HepG2 (cell line): ENCODE results near the gene TUBG1. TPM values are rescaled to one million over a fixed set of nuclear protein-coding genes. Genes with fewer than 3 reads are reported as not detected.

Source experiments
- CCDC6 ChIP-seq: sonication (generic); formaldehyde crosslinking; IDR thresholded peaks from 2 replicates; pipeline ENCODE4 v1.8.1; 2022; ENCODE audit warnings: mild to moderate bottlenecking, missing genetic modification reagents, moderate library complexity
- CEBPG ChIP-seq: IDR thresholded peaks from 2 replicates; pipeline ENCODE4 v1.6.1; 2016
- GATAD2A ChIP-seq: IDR thresholded peaks from 2 replicates; pipeline ENCODE4 v1.6.1; 2016
- LCORL ChIP-seq, 2 experiments: fragments of 450-650 bp in 1 of 2; sonication (generic) in 1 of 2; formaldehyde crosslinking in 1 of 2; IDR thresholded peaks; 2 replicates each; pipeline versions ENCODE4 v1.5.0 to v1.6.1; 2017 to 2020; ENCODE audit warnings: antibody characterized with exemption in 1 of 2, missing genetic modification reagents in 1 of 2
- MAFK ChIP-seq, 2 experiments: IDR thresholded peaks in 1 of 2; conservative IDR thresholded peaks in 1 of 2; 2 replicates each; pipeline ENCODE4 v1.6.1; 2011; ENCODE audit warnings: improper control_type of control experiment in 2 of 2, low read length in 2 of 2
- MTF1 ChIP-seq: sonication (generic); formaldehyde crosslinking; IDR thresholded peaks from 2 replicates; pipeline ENCODE4 v1.5.0; 2020; ENCODE audit warnings: missing genetic modification reagents
- MYC ChIP-seq: sonication (generic); formaldehyde crosslinking; IDR thresholded peaks from 2 replicates; pipeline ENCODE4 v1.9.0; 2021; ENCODE audit warnings: missing genetic modification reagents, borderline replicate concordance
- PHB2 ChIP-seq: fragments of 450-650 bp; IDR thresholded peaks from 2 replicates; pipeline ENCODE4 v1.6.1; 2018; ENCODE audit not compliant: partially characterized antibody
- TEAD3 ChIP-seq: optimal IDR thresholded peaks from 2 replicates; pipeline ENCODE3; 2016; ENCODE audit warnings: borderline replicate concordance
- THAP11 ChIP-seq: IDR thresholded peaks from 2 replicates; pipeline ENCODE4 v1.6.1; 2016; ENCODE audit warnings: missing biosample characterization, missing genetic modification reagents
- TOE1 ChIP-seq: sonication (generic); formaldehyde crosslinking; IDR thresholded peaks from 2 replicates; pipeline ENCODE4 v1.4.0; 2020; ENCODE audit warnings: mild to moderate bottlenecking, missing genetic modification reagents
- ZNF230 ChIP-seq: sonication (generic); formaldehyde crosslinking; IDR thresholded peaks from 2 replicates; pipeline ENCODE4 v1.4.0; 2020; ENCODE audit warnings: mild to moderate bottlenecking, missing genetic modification reagents
- ZNF501 ChIP-seq: sonication (generic); formaldehyde crosslinking; IDR thresholded peaks from 2 replicates; pipeline ENCODE4 v1.5.1; 2020; ENCODE audit warnings: mild to moderate bottlenecking, moderate library complexity, missing genetic modification reagents
- ZNF530 ChIP-seq: sonication (generic); formaldehyde crosslinking; IDR thresholded peaks from 2 replicates; pipeline ENCODE4 v1.5.0; 2020; ENCODE audit warnings: low read depth, mild to moderate bottlenecking, missing genetic modification reagents
- ZNF552 ChIP-seq: sonication (generic); formaldehyde crosslinking; IDR thresholded peaks from 2 replicates; pipeline ENCODE4 v1.9.0; 2022; ENCODE audit warnings: missing genetic modification reagents, mild to moderate bottlenecking, borderline replicate concordance
- ZNF597 ChIP-seq: sonication (generic); formaldehyde crosslinking; IDR thresholded peaks from 2 replicates; pipeline ENCODE4 v1.5.0; 2020; ENCODE audit warnings: missing genetic modification reagents
- ZNF652 ChIP-seq: IDR thresholded peaks from 2 replicates; pipeline ENCODE4 v1.6.1; 2016; ENCODE audit warnings: low read depth, borderline replicate concordance
- ZNF792 ChIP-seq: IDR thresholded peaks from 2 replicates; pipeline ENCODE4 v1.6.1; 2016
- ZXDC ChIP-seq: sonication (generic); formaldehyde crosslinking; IDR thresholded peaks from 2 replicates; pipeline ENCODE4 v1.5.0; 2020; ENCODE audit warnings: mild to moderate bottlenecking, missing genetic modification reagents
- polyA plus RNA-seq, 8 experiments: library from polyadenylated mRNA; depleted of rRNA in 3 of 8; stranded (reverse) in 7 of 8; unstranded in 1 of 8; fragments of >200 nt; fragmentation: Illumina TruSeq in 4 of 8; extraction: Trizol in 4 of 8; gene quantifications; 2 replicates each; pipeline versions ENCODE4 v1.2.1 to v1.2.3, GENCODE V29; 2011 to 2016; ENCODE audit warnings: low read depth in 4 of 8, missing spikeins in 1 of 8, mixed read lengths in 1 of 8; ENCODE audit not compliant: insufficient read depth in 1 of 8
- total RNA-seq, 5 experiments: library from RNA; depleted of rRNA; stranded (reverse); fragments of >200 nt; fragmentation: Illumina TruSeq; extraction: Trizol; gene quantifications; 2 replicates each; pipeline ENCODE4 v1.2.3, GENCODE V29; 2016; ENCODE audit warnings: low read depth in 1 of 5
- TF ChIP-seq, protein P1 (sequence below): sonication (generic); formaldehyde crosslinking; IDR thresholded peaks from 2 replicates; pipeline ENCODE4 v1.5.1; 2020; ENCODE audit warnings: mild to moderate bottlenecking, missing genetic modification reagents, moderate library complexity

The TUBG1 gene
- total and polyA plus RNA-seq, 2 of the 13 experiments (the other 11 are each of a cell fraction or from before 2014, with no cell fraction given), result 74.1 to 137 TPM

DNA sequence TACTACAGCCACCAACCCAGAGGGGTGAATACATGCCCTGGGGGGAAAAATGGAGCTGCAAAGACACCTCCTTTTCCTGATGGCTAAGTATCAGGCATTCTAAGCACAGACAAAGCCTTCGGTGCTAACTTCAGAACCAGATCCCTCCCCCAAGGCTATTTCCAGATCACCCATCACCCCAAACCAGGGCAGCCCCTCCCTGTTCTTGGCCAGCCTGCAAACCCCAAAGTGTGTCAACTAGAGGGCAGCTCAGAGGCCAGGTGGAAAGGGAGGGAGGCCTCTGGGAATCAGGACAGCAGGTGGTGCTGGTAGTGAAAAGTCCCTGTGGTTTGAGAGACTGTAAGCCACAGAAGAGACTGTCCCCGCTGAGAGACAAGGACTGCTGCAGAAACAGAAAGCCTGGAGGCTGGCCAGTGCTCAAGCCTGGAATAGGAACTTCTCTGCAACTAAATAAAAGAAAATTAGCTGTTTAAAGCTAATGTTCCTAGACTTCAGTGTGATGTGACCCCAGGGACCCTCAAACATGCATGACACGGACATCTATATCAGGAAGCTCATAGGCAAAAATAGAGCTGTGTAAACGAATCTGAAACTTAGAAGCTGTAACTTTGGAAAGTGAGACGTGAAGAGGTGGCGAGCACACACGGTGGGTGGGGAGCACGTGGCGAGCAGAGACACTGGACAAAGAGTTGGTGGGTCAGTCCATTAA lies 9.1 kb downstream of the TUBG1 start (continued):
- TF ChIP-seq ZNF501, result peak; percentile 66; the same call in 1 of the 2 replicates
- TF ChIP-seq ZXDC (CRISPR knock-in tag), result no peak
- peak; percentile 68 for TF ChIP-seq GATAD2A (CRISPR knock-in tag)
- TF ChIP-seq ZNF652 (CRISPR knock-in tag), result peak; percentile 66
- 0 out of 2 replicates have a peak, but pooled peaks have one; percentile 75 for TF ChIP-seq CCDC6
- no peak for TF ChIP-seq ZNF230 (CRISPR knock-in tag)
- TF ChIP-seq MTF1 (CRISPR knock-in tag), result no peak
- no peak for TF ChIP-seq PHB2
- TF ChIP-seq TEAD3 (CRISPR knock-in tag), result peak; percentile 61
- TF ChIP-seq THAP11 (CRISPR knock-in tag), result peak; percentile 60; the same call in 1 of the 2 replicates
- TF ChIP-seq LCORL (IDR thresholded peaks at IDR 0.05), result no peak
- TF ChIP-seq LCORL (CRISPR knock-in tag; IDR thresholded peaks at IDR 0.05), result peak; percentile 89
- peak; percentile 22; the same call in 1 of the 2 replicates for TF ChIP-seq CEBPG (CRISPR knock-in tag)
- TF ChIP-seq, protein P1, sequence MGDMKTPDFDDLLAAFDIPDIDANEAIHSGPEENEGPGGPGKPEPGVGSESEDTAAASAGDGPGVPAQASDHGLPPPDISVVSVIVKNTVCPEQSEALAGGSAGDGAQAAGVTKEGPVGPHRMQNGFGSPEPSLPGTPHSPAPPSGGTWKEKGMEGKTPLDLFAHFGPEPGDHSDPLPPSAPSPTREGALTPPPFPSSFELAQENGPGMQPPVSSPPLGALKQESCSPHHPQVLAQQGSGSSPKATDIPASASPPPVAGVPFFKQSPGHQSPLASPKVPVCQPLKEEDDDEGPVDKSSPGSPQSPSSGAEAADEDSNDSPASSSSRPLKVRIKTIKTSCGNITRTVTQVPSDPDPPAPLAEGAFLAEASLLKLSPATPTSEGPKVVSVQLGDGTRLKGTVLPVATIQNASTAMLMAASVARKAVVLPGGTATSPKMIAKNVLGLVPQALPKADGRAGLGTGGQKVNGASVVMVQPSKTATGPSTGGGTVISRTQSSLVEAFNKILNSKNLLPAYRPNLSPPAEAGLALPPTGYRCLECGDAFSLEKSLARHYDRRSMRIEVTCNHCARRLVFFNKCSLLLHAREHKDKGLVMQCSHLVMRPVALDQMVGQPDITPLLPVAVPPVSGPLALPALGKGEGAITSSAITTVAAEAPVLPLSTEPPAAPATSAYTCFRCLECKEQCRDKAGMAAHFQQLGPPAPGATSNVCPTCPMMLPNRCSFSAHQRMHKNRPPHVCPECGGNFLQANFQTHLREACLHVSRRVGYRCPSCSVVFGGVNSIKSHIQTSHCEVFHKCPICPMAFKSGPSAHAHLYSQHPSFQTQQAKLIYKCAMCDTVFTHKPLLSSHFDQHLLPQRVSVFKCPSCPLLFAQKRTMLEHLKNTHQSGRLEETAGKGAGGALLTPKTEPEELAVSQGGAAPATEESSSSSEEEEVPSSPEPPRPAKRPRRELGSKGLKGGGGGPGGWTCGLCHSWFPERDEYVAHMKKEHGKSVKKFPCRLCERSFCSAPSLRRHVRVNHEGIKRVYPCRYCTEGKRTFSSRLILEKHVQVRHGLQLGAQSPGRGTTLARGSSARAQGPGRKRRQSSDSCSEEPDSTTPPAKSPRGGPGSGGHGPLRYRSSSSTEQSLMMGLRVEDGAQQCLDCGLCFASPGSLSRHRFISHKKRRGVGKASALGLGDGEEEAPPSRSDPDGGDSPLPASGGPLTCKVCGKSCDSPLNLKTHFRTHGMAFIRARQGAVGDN (CRISPR knock-in tag), result peak; percentile 47; the same call in 1 of the 2 replicates
- no peak for TF ChIP-seq ZNF597 (CRISPR knock-in tag)
- TF ChIP-seq TOE1 (CRISPR knock-in tag), result peak; percentile 57; the same call in 1 of the 2 replicates
- no peak for TF ChIP-seq MAFK (conservative IDR thresholded peaks at IDR 0.05 in 1 of 2, IDR thresholded peaks at IDR 0.05 in 1 of 2; ENCODE audit: low read length in 2 of 2)
- no peak for TF ChIP-seq ZNF530 (CRISPR knock-in tag)
- TF ChIP-seq MYC, result peak; percentile 61; the same call in 1 of the 2 replicates
- TF ChIP-seq ZNF552 (CRISPR knock-in tag), result no peak
- TF ChIP-seq ZNF792 (CRISPR knock-in tag), result peak; percentile 82; the same call in 1 of the 2 replicates
